CD4-positive, alpha-beta memory T cell (primary cell): ENCODE measurements around the gene ZFYVE28. TPM values are rescaled to one million over a fixed set of nuclear protein-coding genes. Genes with fewer than 3 reads are reported as not detected.

Experiments
- CTCF ChIA-PET: fragments of 350-600 bp; sonication (Branson Sonifier 250); formaldehyde crosslinking; loops from one replicate; lab custom pipeline; 2021; ENCODE audit warnings: inconsistent platforms; ENCODE audit not compliant: partially characterized antibody; lab: Charles Lee
- POLR2A ChIA-PET: fragments of 350-600 bp; sonication (Branson Sonifier 250); formaldehyde crosslinking; loops from one replicate; lab custom pipeline; 2021; ENCODE audit not compliant: partially characterized antibody; lab: Charles Lee
- DNase-seq, 5 donors: peaks; one replicate each; pipeline versions ENCODE4 v3.0.0 to v3.0.0-alpha.2; 2020 to 2022; ENCODE audit warnings: mixed read lengths in 1 of 5
- H3K27ac ChIP-seq: one replicate; pipeline ENCODE4 v1.7.0; 2013; ENCODE audit warnings: low read depth, low read length
- H3K27me3 ChIP-seq: 2 replicates; pipeline ENCODE4 v1.7.0; 2013; ENCODE audit warnings: mild to moderate bottlenecking, low read length, moderate library complexity; ENCODE audit not compliant: insufficient read depth
- H3K36me3 ChIP-seq: 2 replicates; pipeline ENCODE4 v1.7.0; 2013; ENCODE audit warnings: mild to moderate bottlenecking, low read length, moderate library complexity; ENCODE audit not compliant: insufficient read depth
- H3K4me1 ChIP-seq: 2 replicates; pipeline ENCODE4 v1.7.0; 2013; ENCODE audit warnings: mild to moderate bottlenecking, low read length, moderate library complexity; ENCODE audit not compliant: insufficient read depth
- H3K4me3 ChIP-seq, 2 donors: one replicate each; pipeline ENCODE4 v1.7.0; 2013; ENCODE audit warnings: low read length in 2 of 2, mild to moderate bottlenecking in 1 of 2
- H3K9me3 ChIP-seq, 2 donors: one replicate each; pipeline ENCODE4 v1.7.0; 2013; ENCODE audit warnings: low read length in 2 of 2, control low read depth in 1 of 2; ENCODE audit not compliant: control insufficient read depth in 1 of 2
- H3K27ac Mint-ChIP-seq, 7 donors: one replicate each; pipeline ENCODE4 v1.8.0; 2020 to 2021; ENCODE audit warnings: mixed read lengths in 7 of 7, mild to moderate bottlenecking in 6 of 7, inconsistent platforms in 3 of 7, moderate library complexity in 3 of 7
- H3K27me3 Mint-ChIP-seq, 2 donors: one replicate each; pipeline ENCODE4 v1.8.0; 2020 to 2021; ENCODE audit warnings: mixed read lengths in 2 of 2
- H3K36me3 Mint-ChIP-seq, 2 donors: one replicate each; pipeline ENCODE4 v1.8.0; 2020 to 2021; ENCODE audit warnings: mixed read lengths in 2 of 2, inconsistent platforms in 1 of 2, mild to moderate bottlenecking in 1 of 2
- H3K4me1 Mint-ChIP-seq, 4 donors: one replicate each; pipeline ENCODE4 v1.8.0; 2020 to 2021; ENCODE audit warnings: mixed read lengths in 4 of 4, mild to moderate bottlenecking in 1 of 4
- H3K4me3 Mint-ChIP-seq, 8 donors: one replicate each; pipeline ENCODE4 v1.8.0; 2020 to 2021; ENCODE audit warnings: mixed read lengths in 8 of 8, mild to moderate bottlenecking in 7 of 8, moderate library complexity in 6 of 8, inconsistent platforms in 3 of 8
- H3K9me3 Mint-ChIP-seq, 8 donors: one replicate each; pipeline ENCODE4 v1.8.0; 2020 to 2021; ENCODE audit warnings: mixed read lengths in 8 of 8, mild to moderate bottlenecking in 5 of 8, inconsistent platforms in 3 of 8, moderate library complexity in 1 of 8
- intact Hi-C: fragments of 100-400 bp; cut with micrococcal nuclease; formaldehyde crosslinking; loops from one replicate; pipeline ENCODE4 v1.15.1; 2023
- polyA plus RNA-seq, 2 donors: library from polyadenylated mRNA; unstranded; fragments of 300-500 nt; fragmentation: Illumina TruSeq; gene quantifications; one replicate each; pipeline ENCODE4 v1.2.3, GENCODE V29; 2021
- total RNA-seq, 2 experiments: library from RNA; stranded (reverse); gene quantifications; one replicate each; pipeline ENCODE4 v1.2.3, GENCODE V29; 2021

ZFYVE28 gene
- total and polyA plus RNA-seq, 4 experiments from 2014 or later = 13.1 to 31.8 (median 23.8) TPM

DNA sequence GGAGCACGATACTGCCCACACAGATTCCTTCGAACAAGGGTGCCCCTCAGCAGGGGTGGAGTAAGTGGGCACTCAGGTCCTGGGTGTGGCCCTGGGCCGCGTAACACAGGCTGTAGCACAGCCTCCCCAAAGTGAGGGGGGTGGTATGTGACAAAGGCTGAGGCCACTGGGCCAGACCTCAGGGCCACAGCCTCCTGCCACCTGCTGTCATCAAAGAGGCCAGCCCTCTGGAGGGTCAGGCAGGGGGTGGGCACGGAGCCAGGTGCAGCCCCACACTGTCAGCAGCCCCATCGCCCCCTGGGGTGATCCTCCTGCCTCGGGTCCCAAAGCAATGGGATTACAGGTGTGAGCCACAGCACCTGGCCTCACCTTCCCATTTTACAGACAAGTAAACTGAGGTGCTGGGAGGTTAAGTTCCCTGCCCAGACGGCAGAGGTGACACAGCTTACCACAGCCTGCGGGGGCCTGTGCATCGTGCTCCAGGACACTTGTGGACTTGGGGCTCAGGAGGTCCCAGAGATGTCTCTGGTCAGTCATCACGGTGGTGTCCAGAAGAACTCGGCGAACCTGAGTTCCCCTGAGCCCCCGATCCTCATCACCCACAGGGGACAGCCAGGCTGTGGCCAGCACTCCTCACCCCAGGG lies 129.0 kb downstream of the ZFYVE28 start:
- peak overlapping the region in 3 of 8 donors; percentile 13 to 21 (median 17) for H3K4me3 Mint-ChIP-seq
- POLR2A ChIA-PET = interaction anchor here (2.3 to 5.4 kb wide), 4 partner anchors 7 to 129 kb away, joined by 8 to 51 read pairs (median 34); partner anchors contain the start of genes CFAP99, MXD4 and ZFYVE28
- peaks cover 12 to 48% (median 27%) of the 10 kb centered on the region in 4 donors for H3K4me1 Mint-ChIP-seq

DNA sequence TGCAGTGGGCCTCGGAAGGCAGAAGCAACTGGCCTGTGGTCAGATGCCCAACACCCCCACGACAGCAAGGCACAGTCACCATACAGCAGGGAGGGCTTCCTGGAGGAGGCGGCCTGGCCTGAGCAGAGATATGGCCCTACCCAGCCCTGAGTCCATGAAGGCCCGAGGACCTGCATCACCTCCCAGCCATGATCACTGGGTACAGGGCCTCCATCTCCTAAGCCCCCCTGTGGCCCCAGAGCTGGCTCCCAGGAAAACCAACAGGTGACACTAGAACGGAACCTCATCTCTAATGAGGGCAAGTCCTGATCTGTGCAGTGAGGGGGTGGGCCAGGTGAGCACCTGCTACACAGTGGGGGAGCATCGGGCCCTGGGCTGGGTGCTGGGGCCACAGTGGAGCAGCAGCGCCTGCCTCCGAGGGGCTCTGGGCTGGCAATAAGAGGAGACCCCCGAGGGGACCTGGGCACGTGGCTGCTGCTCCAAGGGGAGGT lies 130.3 kb downstream of the ZFYVE28 start:
- H3K9me3 Mint-ChIP-seq = no peaks in the 10 kb centered on the region
- H3K36me3 Mint-ChIP-seq = peaks cover 0 to 5% of the 10 kb centered on the region in 2 donors
- ChIA-PET POLR2A (interaction anchor here (5.4 kb wide), 1 partner anchor 26 kb away, joined by 51 read pairs; the partner anchor contains the start of gene MXD4), CTCF (no interaction called here)
- H3K36me3 ChIP-seq = no peaks in the 10 kb centered on the region
- H3K9me3 ChIP-seq = no peaks in the 10 kb centered on the region
- H3K27me3 Mint-ChIP-seq = no peaks in the 10 kb centered on the region
- H3K27ac ChIP-seq = no peak overlapping the region
- no peak for DNase-seq
- no peaks in the 10 kb centered on the region for H3K27me3 ChIP-seq
- no peak overlapping the region for H3K4me3 ChIP-seq
- H3K27ac Mint-ChIP-seq = peak overlapping the region in 5 of 7 donors; percentile 61 to 83 (median 77)
- peaks cover 12 to 57% (median 25%) of the 10 kb centered on the region in 4 donors for H3K4me1 Mint-ChIP-seq
- intact Hi-C loops = loop anchor here (10.0 kb wide), 1 partner anchor 63 kb away; no protein-coding TSS in a partner anchor
- no peak overlapping the region for H3K4me3 Mint-ChIP-seq
- peaks cover 56% of the 10 kb centered on the region for H3K4me1 ChIP-seq

More for the DNA sequence above, 129.0 kb downstream of the ZFYVE28 start:
- Histone ChIP-seq H3K9me3 (no peaks in the 10 kb centered on the region), H3K36me3 (no peaks in the 10 kb centered on the region), H3K4me1 (peaks cover 50% of the 10 kb centered on the region), H3K4me3 (no peak overlapping the region), H3K27me3 (no peaks in the 10 kb centered on the region), H3K27ac (peak overlapping the region; percentile 71)
- Mint-ChIP-seq H3K27ac (peak overlapping the region in 6 of 7 donors; percentile 80 to 99 (median 96)), H3K36me3 (peaks cover 0 to 9% of the 10 kb centered on the region in 2 donors), H3K9me3 (no peaks in the 10 kb centered on the region), H3K27me3 (no peaks in the 10 kb centered on the region)
- no peak for DNase-seq
- CTCF ChIA-PET = interaction anchor here (0.5 to 2.5 kb wide), 6 partner anchors 8 to 130 kb away, joined by 3 to 9 read pairs (median 6); partner anchors contain the start of genes CFAP99, MXD4 and ZFYVE28
- intact Hi-C loops = loop anchor here (10.0 kb wide), 1 partner anchor 65 kb away; no protein-coding TSS in a partner anchor

DNA sequence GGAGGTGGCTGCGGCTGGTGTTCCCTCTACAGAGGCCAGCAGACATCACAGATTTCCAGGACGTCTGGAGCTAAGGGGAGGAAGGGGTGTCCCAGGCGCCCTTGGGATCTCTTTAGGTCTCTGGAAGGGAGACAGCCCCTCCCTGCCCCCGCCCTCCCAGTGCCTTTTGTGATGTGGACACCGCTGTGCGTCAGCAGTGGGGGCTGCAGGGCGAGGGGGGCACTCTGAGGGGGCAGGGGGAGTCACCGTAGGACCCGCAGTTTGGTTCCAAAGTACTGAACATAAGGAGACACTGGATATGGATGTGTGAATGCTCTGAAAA lies 130.9 kb downstream of the ZFYVE28 start:
- DNase-seq = no peak
- intact Hi-C loops = loop anchor here (10.0 kb wide), 1 partner anchor 63 kb away; no protein-coding TSS in a partner anchor
- Mint-ChIP-seq H3K9me3 (no peaks in the 10 kb centered on the region), H3K27ac (peak overlapping the region in 3 of 7 donors; percentile 61 to 87 (median 83)), H3K27me3 (no peaks in the 10 kb centered on the region), H3K4me1 (peaks cover 12 to 59% (median 24%) of the 10 kb centered on the region in 4 donors), H3K36me3 (peaks cover 0 to 5% of the 10 kb centered on the region in 2 donors), H3K4me3 (no peak overlapping the region)
- Histone ChIP-seq H3K27me3 (no peaks in the 10 kb centered on the region), H3K36me3 (no peaks in the 10 kb centered on the region), H3K27ac (no peak overlapping the region), H3K4me1 (peaks cover 59% of the 10 kb centered on the region), H3K4me3 (no peak overlapping the region), H3K9me3 (no peaks in the 10 kb centered on the region)
- POLR2A ChIA-PET = interaction anchor here (5.4 kb wide), 1 partner anchor 25 kb away, joined by 51 read pairs; the partner anchor contains the start of gene MXD4
- CTCF ChIA-PET = no interaction called here

DNA sequence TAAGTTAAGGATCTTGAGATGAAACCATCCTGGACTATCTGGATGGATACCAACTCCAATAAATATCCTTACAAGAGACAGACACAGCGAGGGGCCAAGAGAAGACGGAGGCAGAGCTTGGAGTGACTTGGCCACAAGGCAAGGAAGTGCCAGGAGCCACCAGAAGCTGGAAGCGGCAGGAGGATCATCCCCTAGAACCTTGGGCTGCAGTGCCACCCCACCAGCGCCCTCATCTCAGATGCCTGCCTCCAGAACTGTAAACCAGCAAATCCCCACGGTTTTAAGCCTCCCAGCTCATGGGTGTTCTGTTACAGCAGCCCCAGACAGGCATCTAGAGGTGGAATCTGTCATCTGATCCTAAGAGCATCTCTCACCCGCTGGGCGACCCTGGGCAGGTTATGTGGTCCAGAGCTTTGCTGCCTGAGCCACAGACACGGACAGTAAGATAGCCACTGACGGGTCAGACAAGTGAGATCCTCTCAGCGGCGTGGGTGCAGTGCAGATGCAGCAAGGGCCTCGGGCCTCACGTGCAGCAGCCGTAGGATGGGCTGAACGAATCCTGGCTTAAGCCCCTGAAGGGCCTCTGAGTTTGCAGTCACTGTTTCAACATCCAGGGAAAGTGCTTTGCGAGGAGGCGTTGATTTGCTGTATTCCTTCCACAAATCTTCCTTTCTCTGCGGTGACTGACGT lies 131.4 kb downstream of the ZFYVE28 start:
- Mint-ChIP-seq H3K4me3 (no peak overlapping the region), H3K27me3 (no peaks in the 10 kb centered on the region), H3K9me3 (no peaks in the 10 kb centered on the region), H3K27ac (peak overlapping the region in 5 of 7 donors; percentile 47 to 87 (median 64)), H3K4me1 (peaks cover 17 to 59% (median 26%) of the 10 kb centered on the region in 4 donors), H3K36me3 (peaks cover 0 to 8% of the 10 kb centered on the region in 2 donors)
- DNase-seq = no peak
- Histone ChIP-seq H3K27me3 (no peaks in the 10 kb centered on the region), H3K27ac (no peak overlapping the region), H3K4me3 (no peak overlapping the region), H3K4me1 (peaks cover 60% of the 10 kb centered on the region), H3K36me3 (no peaks in the 10 kb centered on the region), H3K9me3 (no peaks in the 10 kb centered on the region)
- ChIA-PET POLR2A (interaction anchor here (5.4 kb wide), 1 partner anchor 24 kb away, joined by 51 read pairs; the partner anchor contains the start of gene MXD4), CTCF (interaction anchor here (1.3 kb wide), 1 partner anchor 25 kb away, joined by 3 read pairs; no protein-coding TSS in a partner anchor)
- intact Hi-C loops = loop anchor here (10.0 kb wide), 1 partner anchor 62 kb away; no protein-coding TSS in a partner anchor

DNA sequence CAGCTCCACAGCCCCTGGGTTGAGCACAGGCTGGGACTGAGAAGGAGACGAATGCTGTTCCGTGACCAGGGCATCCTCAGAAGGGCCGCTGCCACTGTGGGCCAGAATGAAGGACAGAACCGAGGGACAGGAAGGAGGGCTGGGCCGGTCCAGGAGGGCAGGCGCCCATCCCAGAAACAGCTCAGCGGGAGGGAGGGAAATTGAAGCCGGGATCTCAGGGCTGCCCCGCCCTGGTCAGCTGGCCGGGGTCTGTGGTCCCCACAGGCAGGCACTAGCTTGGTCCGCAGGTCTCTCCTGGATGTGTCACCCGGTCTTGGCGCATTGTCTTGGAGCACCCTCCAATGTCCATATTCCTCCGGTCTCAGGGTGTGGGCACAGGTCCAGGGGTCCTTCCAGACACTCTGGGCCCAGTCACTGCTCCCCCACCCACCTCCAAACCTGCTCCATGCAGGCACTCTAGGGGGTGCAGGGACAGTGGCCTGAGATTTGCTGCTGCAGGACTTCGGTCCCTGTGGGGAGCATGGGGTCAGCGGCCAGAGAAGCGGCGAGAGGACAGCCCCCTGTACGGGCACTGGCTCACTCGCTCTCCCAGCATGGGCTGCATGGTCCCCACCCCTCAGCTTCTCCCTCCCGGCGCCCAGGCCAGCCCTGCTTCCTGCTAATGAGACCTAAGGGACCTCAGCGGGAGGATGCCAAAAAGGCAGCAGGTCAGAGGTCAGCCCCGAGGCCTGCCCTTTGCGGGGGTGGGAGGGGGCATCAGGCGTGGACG lies 132.6 kb downstream of the ZFYVE28 start:
- no peaks in the 10 kb centered on the region for H3K36me3 ChIP-seq
- Mint-ChIP-seq H3K27me3 (no peaks in the 10 kb centered on the region), H3K36me3 (peaks cover 0 to 7% of the 10 kb centered on the region in 2 donors), H3K27ac (peak overlapping the region in 6 of 7 donors; percentile 24 to 73 (median 56)), H3K9me3 (peaks cover 0 to 3% (median 0%) of the 10 kb centered on the region in 8 donors), H3K4me1 (peaks cover 24 to 59% (median 33%) of the 10 kb centered on the region in 4 donors), H3K4me3 (no peak overlapping the region)
- H3K4me1 ChIP-seq = peaks cover 59% of the 10 kb centered on the region
- no peak overlapping the region for H3K27ac ChIP-seq
- DNase-seq = no peak
- no peaks in the 10 kb centered on the region for H3K9me3 ChIP-seq
- no peak overlapping the region for H3K4me3 ChIP-seq
- intact Hi-C loops = loop anchor here (10.0 kb wide), 1 partner anchor 61 kb away; no protein-coding TSS in a partner anchor
- ChIA-PET POLR2A (no interaction called here), CTCF (interaction anchor here (1.0 to 1.3 kb wide), 2 partner anchors 23 to 131 kb away, joined by 3 read pairs; no protein-coding TSS in a partner anchor)
- no peaks in the 10 kb centered on the region for H3K27me3 ChIP-seq

DNA sequence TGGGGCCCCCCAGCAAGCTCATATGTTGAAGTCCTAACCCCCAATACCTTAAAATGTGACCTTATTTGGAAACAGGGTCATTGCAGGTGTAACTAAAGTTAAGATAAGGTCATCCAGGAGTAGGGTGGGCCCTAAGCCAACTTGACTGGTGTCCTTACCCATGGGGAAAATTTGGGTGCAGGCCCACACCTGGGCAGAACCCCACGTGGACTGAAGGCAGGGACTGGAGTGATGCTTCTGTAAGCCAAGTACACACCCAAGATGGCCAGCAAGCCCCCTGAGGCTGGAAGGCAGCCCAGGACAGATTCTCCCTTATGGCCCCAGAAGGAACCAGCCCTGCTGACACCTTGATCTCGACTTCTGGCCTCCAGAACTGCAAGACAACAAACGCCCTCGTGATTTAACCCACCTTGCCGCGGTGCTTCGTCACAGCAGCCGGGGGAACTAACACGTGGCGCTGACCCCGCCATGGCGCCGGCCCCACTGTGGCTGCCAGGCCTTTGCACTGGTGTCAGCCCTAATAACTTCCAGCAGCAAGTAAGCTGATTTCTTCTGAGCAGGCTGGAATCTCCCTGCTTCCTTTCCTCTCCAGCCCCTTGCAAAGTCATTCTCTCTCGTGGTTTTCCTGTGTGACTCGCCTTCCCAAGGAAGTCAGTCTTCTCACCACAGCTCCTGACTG lies 133.4 kb downstream of the ZFYVE28 start:
- POLR2A ChIA-PET = interaction anchor here (1.1 kb wide), 1 partner anchor 23 kb away, joined by 3 read pairs; the partner anchor contains the start of gene MXD4
- Mint-ChIP-seq H3K4me3 (no peak overlapping the region), H3K27me3 (no peaks in the 10 kb centered on the region), H3K27ac (peak overlapping the region in 5 of 7 donors; percentile 29 to 88 (median 57)), H3K9me3 (peaks cover 0 to 3% (median 0%) of the 10 kb centered on the region in 8 donors), H3K4me1 (peaks cover 25 to 56% (median 29%) of the 10 kb centered on the region in 4 donors), H3K36me3 (peaks cover 0 to 6% of the 10 kb centered on the region in 2 donors)
- Histone ChIP-seq H3K4me1 (peaks cover 55% of the 10 kb centered on the region), H3K27me3 (no peaks in the 10 kb centered on the region), H3K9me3 (no peaks in the 10 kb centered on the region), H3K27ac (no peak overlapping the region), H3K36me3 (no peaks in the 10 kb centered on the region), H3K4me3 (no peak overlapping the region)
- CTCF ChIA-PET = no interaction called here
- intact Hi-C loops = loop anchor here (10.0 kb wide), 1 partner anchor 60 kb away; no protein-coding TSS in a partner anchor
- no peak for DNase-seq
